SK-N-SH (cell line): ENCODE measurements around the gene CHM. TPM values are rescaled to one million over a fixed set of nuclear protein-coding genes. Genes with fewer than 3 reads are reported as not detected.
"Not testable (repeated sequence)": the region's sequence is repeated elsewhere in the genome, so short reads cannot be mapped to it uniquely, and the experiment has no call there.

Experiments used
- CTCF ChIA-PET: fragments of 300-600, 350-600 bp; formaldehyde crosslinking; extraction: SDS; loops from one replicate; lab custom pipeline; 2021; lab: Yijun Ruan, JAX
- POLR2A ChIA-PET: fragments of 350-600 bp; sonication (Branson Sonifier 250); formaldehyde crosslinking; extraction: SDS; loops from one replicate; lab custom pipeline; 2020; ENCODE audit warnings: antibody characterized with exemption, inconsistent platforms; lab: Yijun Ruan, JAX
- DNase-seq: peaks from one replicate; pipeline ENCODE4 v3.0.0; 2012
- H2AFZ ChIP-seq: fragments of 200-600 bp; sonication (generic); 2 replicates; pipeline ENCODE4 v1.8.1; 2016; ENCODE audit warnings: antibody characterized with exemption, mild to moderate bottlenecking, low read depth
- H3F3A ChIP-seq: fragments of 200-600 bp; sonication (generic); replicated peaks from 2 replicates; pipeline ENCODE3; 2016; ENCODE audit warnings: antibody characterized with exemption, mild to moderate bottlenecking; ENCODE audit not compliant: insufficient read depth
- H3K27ac ChIP-seq, 2 experiments: fragments of 200-500 bp in 1 of 2; fragments of 200-600 bp in 1 of 2; sonication (Bioruptor generic) in 1 of 2; sonication (generic), shearing (Covaris generic) in 1 of 2; 2 replicates each; pipeline versions ENCODE4 v1.5.1 to v1.6.1; 2014 to 2016; ENCODE audit warnings: low read depth in 2 of 2, inconsistent platforms in 1 of 2, low read length in 1 of 2, mild to moderate bottlenecking in 1 of 2, mixed read lengths in 1 of 2
- H3K27me3 ChIP-seq: fragments of 200-600 bp; sonication (generic), shearing (Covaris generic); 2 replicates; pipeline ENCODE4 v1.6.1; 2016; ENCODE audit warnings: mixed run types; ENCODE audit not compliant: insufficient read depth
- H3K36me3 ChIP-seq, 2 experiments: fragments of 200-500 bp in 1 of 2; fragments of 200-600 bp in 1 of 2; sonication (Bioruptor generic) in 1 of 2; sonication (generic) in 1 of 2; replicated peaks in 1 of 2; 2 replicates each; pipeline versions ENCODE3 to v1.5.1; 2014 to 2016; ENCODE audit warnings: low read length in 1 of 2, mild to moderate bottlenecking in 1 of 2; ENCODE audit not compliant: insufficient read depth in 2 of 2, control insufficient read depth in 1 of 2
- H3K4me1 ChIP-seq, 2 experiments: fragments of 200-500 bp in 1 of 2; fragments of 200-600 bp in 1 of 2; sonication (Bioruptor generic) in 1 of 2; sonication (generic), shearing (Covaris generic) in 1 of 2; 2 replicates each; pipeline versions ENCODE4 v1.5.1 to v1.6.1; 2014 to 2016; ENCODE audit warnings: low read depth in 1 of 2, low read length in 1 of 2, mixed run types in 1 of 2; ENCODE audit not compliant: insufficient read depth in 2 of 2, control insufficient read depth in 1 of 2
- H3K4me2 ChIP-seq: fragments of 200-600 bp; sonication (generic), shearing (Covaris generic); 2 replicates; pipeline ENCODE4 v1.6.1; 2017; ENCODE audit warnings: mixed run types
- H3K4me3 ChIP-seq, 2 experiments: fragments of 200-500 bp in 1 of 2; fragments of 200-600 bp in 1 of 2; sonication (Bioruptor generic) in 1 of 2; sonication (generic), shearing (Covaris generic) in 1 of 2; 2 replicates each; pipeline versions ENCODE4 v1.5.1 to v1.8.1; 2014 to 2016; ENCODE audit warnings: low read depth in 2 of 2, inconsistent platforms in 1 of 2, low read length in 1 of 2, mild to moderate bottlenecking in 1 of 2, mixed read lengths in 1 of 2, moderate library complexity in 1 of 2
- H3K79me2 ChIP-seq: fragments of 200-600 bp; sonication (generic); 2 replicates; pipeline ENCODE4 v1.8.1; 2017; ENCODE audit warnings: mild to moderate bottlenecking; ENCODE audit not compliant: insufficient read depth
- H3K9ac ChIP-seq: fragments of 200-600 bp; sonication (generic); 2 replicates; pipeline ENCODE4 v1.6.1; 2017; ENCODE audit warnings: mixed run types
- H3K9me2 ChIP-seq: fragments of 200-600 bp; sonication (generic); 2 replicates; pipeline ENCODE4 v1.6.1; 2017; ENCODE audit warnings: mixed run types
- H3K9me3 ChIP-seq: fragments of 200-600 bp; sonication (generic); 2 replicates; pipeline ENCODE4 v1.6.1; 2017; ENCODE audit warnings: mixed run types, mild to moderate bottlenecking, moderate library complexity
- H4K20me1 ChIP-seq: fragments of 200-600 bp; sonication (generic); 2 replicates; pipeline ENCODE4 v1.6.1; 2017; ENCODE audit warnings: mild to moderate bottlenecking, mixed run types; ENCODE audit not compliant: insufficient read depth
- CHD2 ChIP-seq: fragments of 150-350 bp; IDR thresholded peaks from 2 replicates; pipeline ENCODE4 v1.6.1; 2018; ENCODE audit warnings: low read length; ENCODE audit not compliant: partially characterized antibody
- CTCF ChIP-seq: fragments of 200-600 bp; sonication (generic); IDR thresholded peaks from 2 replicates; pipeline ENCODE4 v1.6.1; 2017; ENCODE audit warnings: antibody characterized with exemption, mild to moderate bottlenecking, moderate library complexity
- ELF1 ChIP-seq: IDR thresholded peaks from 2 replicates; pipeline ENCODE4 v1.4.0; 2012
- EZH2phosphoT487 ChIP-seq: fragments of 200-600 bp; sonication (generic); IDR thresholded peaks from 2 replicates; pipeline ENCODE4 v1.6.1; 2017; ENCODE audit warnings: low read depth, mixed run types, mild to moderate bottlenecking, antibody characterized with exemption, moderate library complexity, borderline replicate concordance
- FOSL2 ChIP-seq: IDR thresholded peaks from 2 replicates; pipeline ENCODE4 v1.4.0; 2012; ENCODE audit warnings: low read depth, mild to moderate bottlenecking, moderate library complexity, borderline replicate concordance
- GABPA ChIP-seq: IDR thresholded peaks from 2 replicates; pipeline ENCODE4 v1.4.0; 2012; ENCODE audit warnings: low read depth, mild to moderate bottlenecking
- GATA2 ChIP-seq: sonication (generic); formaldehyde crosslinking; IDR thresholded peaks from 2 replicates; pipeline ENCODE4 v1.5.0; 2020; ENCODE audit warnings: mild to moderate bottlenecking, missing genetic modification reagents
- JUND ChIP-seq: IDR thresholded peaks from 2 replicates; pipeline ENCODE4 v1.4.0; 2012
- NFIC ChIP-seq: IDR thresholded peaks from 2 replicates; pipeline ENCODE4 v1.4.0; 2012; ENCODE audit warnings: borderline replicate concordance
- PBX3 ChIP-seq: IDR thresholded peaks from 2 replicates; pipeline ENCODE4; 2012
- RXRA ChIP-seq: IDR thresholded peaks from 2 replicates; pipeline ENCODE4 v1.4.0; 2012; ENCODE audit warnings: low read depth, mild to moderate bottlenecking, borderline replicate concordance
- SIN3A ChIP-seq: IDR thresholded peaks from 2 replicates; pipeline ENCODE4 v1.6.1; 2012; ENCODE audit warnings: low read depth, mild to moderate bottlenecking, low read length, moderate library complexity, borderline replicate concordance
- USF1 ChIP-seq: IDR thresholded peaks from 2 replicates; pipeline ENCODE4 v1.4.0; 2012; ENCODE audit warnings: low read depth, borderline replicate concordance
- YY1 ChIP-seq: IDR thresholded peaks from 2 replicates; pipeline ENCODE4 v1.4.0; 2012; ENCODE audit warnings: low read depth, mild to moderate bottlenecking
- WGBS: methylation state at CpG from one replicate; pipeline ENCODE4 v1.1.6; 2017; ENCODE audit warnings: low lambda C conversion rate; 5-methylcytosine and 5-hydroxymethylcytosine counted together
- polyA plus RNA-seq, 3 experiments: library from polyadenylated mRNA; depleted of rRNA; stranded (reverse); fragments of >200 nt; gene quantifications; 2 replicates each; pipeline ENCODE4 v1.2.3, GENCODE V29; 2012

CHM gene
- polyA plus RNA-seq, 1 of the 3 experiments (the other 2 are of a cell fraction) = 12.8 TPM

GRCh38 chrX:85922821-85923220, 124.5 kb downstream of the CHM start:
- Histone ChIP-seq H3K4me2 (no peak overlapping the region), H3K27ac (no peak overlapping the region), H3K9ac (no peak overlapping the region), H3K4me1 (no peaks in the 10 kb centered on the region), H3K9me2 (no peaks in the 10 kb centered on the region), H3F3A (no peaks in the 10 kb centered on the region), H3K36me3 (peaks cover 0 to 10% of the 10 kb centered on the region in 2 experiments), H3K9me3 (no peaks in the 10 kb centered on the region), H2AFZ (no peak overlapping the region), H3K79me2 (peaks cover 3% of the 10 kb centered on the region; the same call in 1 of the 2 replicates), H3K4me3 (no peak overlapping the region), H3K27me3 (no peaks in the 10 kb centered on the region), H4K20me1 (no peaks in the 10 kb centered on the region)
- no peak for DNase-seq
- no peak for TF ChIP-seq YY1
- TF ChIP-seq GATA2 (CRISPR knock-in tag) = no peak
- TF ChIP-seq SIN3A = no peak
- TF ChIP-seq JUND = no peak
- no peak for TF ChIP-seq RXRA
- TF ChIP-seq CTCF = no peak
- TF ChIP-seq FOSL2 = no peak
- TF ChIP-seq PBX3 = no peak
- TF ChIP-seq ELF1 = no peak
- no peak for TF ChIP-seq EZH2phosphoT487
- no peak for TF ChIP-seq GABPA
- no peak for TF ChIP-seq CHD2
- no peak for TF ChIP-seq USF1
- no peak for TF ChIP-seq NFIC
- WGBS = 79% methylated on average over 3 of the region's 3 CpGs
- POLR2A ChIA-PET = no interaction called here
- CTCF ChIA-PET = interaction anchor here (1.0 kb wide), 1 partner anchor 46 kb away, joined by 3 read pairs; no protein-coding TSS in a partner anchor

GRCh38 chrX:85916656-85917280, 130.6 kb downstream of the CHM start:
- H3K27me3 ChIP-seq, POLR2A ChIA-PET, H3K9me3 ChIP-seq, DNase-seq, H3K4me2 ChIP-seq, H3K4me3 ChIP-seq, H3F3A ChIP-seq, H3K9me2 ChIP-seq, CTCF ChIA-PET, H3K9ac ChIP-seq, H2AFZ ChIP-seq, H3K4me1 ChIP-seq, H3K27ac ChIP-seq: not testable (repeated sequence)
- Histone ChIP-seq H4K20me1 (peaks cover 11% of the 10 kb centered on the region; the same call in 1 of the 2 replicates), H3K36me3 (peaks cover 0 to 14% of the 10 kb centered on the region in 2 experiments), H3K79me2 (peaks cover 26% of the 10 kb centered on the region)
- WGBS = 46% methylated on average over 2 of the region's 2 CpGs
